IMR-90 (cell line): ENCODE measurements around the gene F2RL3. TPM values are rescaled to one million over a fixed set of nuclear protein-coding genes. Genes with fewer than 3 reads are reported as not detected.

Source experiments
- ATAC-seq: fragments of 200-7000 bp; cut with Tn5 transposase; 2 replicates; pipeline ENCODE4 v1.9.1; 2020; ENCODE audit warnings: low read depth, mild to moderate bottlenecking, moderate library complexity
- Bru-seq: library from RNA; stranded (reverse); fragments of 400-500 nt; gene quantifications from one replicate; lab custom pipeline; 2021; lab: Mats Ljungman, UMichigan
- BruChase-seq, 2 experiments: library from RNA; stranded (reverse); fragments of 400-500 nt; gene quantifications; one replicate each; lab custom pipeline; 2021; lab: Mats Ljungman, UMichigan
- BruUV-seq: library from RNA; stranded (reverse); fragments of 400-500 nt; replicated peaks from 2 replicates; lab custom pipeline; 2021; lab: Mats Ljungman, UMichigan
- CTCF ChIA-PET: fragments of 300-600 bp; formaldehyde crosslinking; extraction: SDS; loops from one replicate; lab custom pipeline; 2021; ENCODE audit warnings: antibody characterized with exemption; lab: Yijun Ruan, JAX
- POLR2A ChIA-PET: fragments of 300-600 bp; sonication (Branson Sonifier 250); formaldehyde crosslinking; loops from one replicate; lab custom pipeline; 2022; ENCODE audit warnings: antibody characterized with exemption; ENCODE audit not compliant: unreplicated experiment; lab: Charles Lee
- DNase-seq: peaks from one replicate; pipeline ENCODE4 v3.0.0; 2013
- H2AFZ ChIP-seq: replicated peaks from 2 replicates; pipeline ENCODE3; 2013; ENCODE audit warnings: low read length, mild to moderate bottlenecking; ENCODE audit not compliant: poor library complexity
- H2AK5ac ChIP-seq: 2 replicates; pipeline ENCODE4 v1.6.1; 2013; ENCODE audit warnings: low read depth, low read length, inconsistent platforms
- H2AK9ac ChIP-seq: replicated peaks from 2 replicates; pipeline ENCODE3; 2013; ENCODE audit warnings: mild to moderate bottlenecking, low read depth, low read length, moderate library complexity; ENCODE audit not compliant: poor library complexity
- H2BK120ac ChIP-seq: 2 replicates; pipeline ENCODE4 v1.6.1; 2013; ENCODE audit warnings: low read depth, low read length, inconsistent platforms
- H2BK15ac ChIP-seq: 3 replicates; pipeline ENCODE4 v1.6.1; 2013; ENCODE audit warnings: low read depth, low read length, inconsistent platforms
- H2BK20ac ChIP-seq: 2 replicates; pipeline ENCODE4 v1.6.1; 2013; ENCODE audit warnings: low read depth, mild to moderate bottlenecking, inconsistent platforms, low read length, moderate library complexity
- H2BK5ac ChIP-seq: 2 replicates; pipeline ENCODE4 v1.6.1; 2013; ENCODE audit warnings: mild to moderate bottlenecking, low read depth, low read length, inconsistent platforms; ENCODE audit not compliant: poor library complexity, severe bottlenecking
- H3K14ac ChIP-seq: replicated peaks from 2 replicates; pipeline ENCODE4 v1.6.1; 2013; ENCODE audit warnings: low read depth, low read length, inconsistent platforms
- H3K18ac ChIP-seq: 2 replicates; pipeline ENCODE4 v1.6.1; 2013; ENCODE audit warnings: low read depth, low read length, control low read depth
- H3K23ac ChIP-seq: 2 replicates; pipeline ENCODE4 v1.6.1; 2013; ENCODE audit warnings: low read depth, low read length, inconsistent platforms
- H3K27ac ChIP-seq: 2 replicates; pipeline ENCODE4 v1.5.1; 2013; ENCODE audit warnings: mild to moderate bottlenecking, control low read depth, low read length; ENCODE audit not compliant: insufficient read depth
- H3K27me3 ChIP-seq: 2 replicates; pipeline ENCODE4 v1.6.1; 2013; ENCODE audit warnings: low read length; ENCODE audit not compliant: control insufficient read depth, insufficient read depth
- H3K36me3 ChIP-seq: 2 replicates; pipeline ENCODE4 v1.6.1; 2013; ENCODE audit warnings: low read length, mixed read lengths; ENCODE audit not compliant: control insufficient read depth, insufficient read depth
- H3K4ac ChIP-seq: 2 replicates; pipeline ENCODE4 v1.6.1; 2013; ENCODE audit warnings: low read depth, low read length, inconsistent platforms
- H3K4me1 ChIP-seq: 2 replicates; pipeline ENCODE4 v1.6.1; 2013; ENCODE audit warnings: low read length, mixed read lengths; ENCODE audit not compliant: control insufficient read depth, insufficient read depth
- H3K4me2 ChIP-seq: 2 replicates; pipeline ENCODE4 v1.6.1; 2013; ENCODE audit warnings: low read depth, mild to moderate bottlenecking, control low read depth, low read length, moderate library complexity
- H3K4me3 ChIP-seq: 2 replicates; pipeline ENCODE4 v1.5.1; 2013; ENCODE audit warnings: low read depth, mild to moderate bottlenecking, control low read depth, low read length, moderate library complexity; ENCODE audit not compliant: insufficient read depth
- H3K56ac ChIP-seq: 2 replicates; pipeline ENCODE4 v1.6.1; 2013; ENCODE audit warnings: low read length, inconsistent platforms; ENCODE audit not compliant: insufficient read depth; ENCODE audit errors: extremely low read depth
- H3K79me1 ChIP-seq, 2 experiments: 2 replicates each; pipeline ENCODE4 v1.6.1; 2013; ENCODE audit warnings: low read length in 2 of 2, inconsistent platforms in 1 of 2, low read depth in 1 of 2
- H3K9ac ChIP-seq: 2 replicates; pipeline ENCODE4 v1.6.1; 2013; ENCODE audit warnings: low read depth, low read length, control low read depth
- H3K9me1 ChIP-seq: 2 replicates; pipeline ENCODE4 v1.6.1; 2013; ENCODE audit warnings: low read length, inconsistent platforms; ENCODE audit not compliant: insufficient read depth
- H3K9me3 ChIP-seq: 2 replicates; pipeline ENCODE4 v1.6.1; 2013; ENCODE audit warnings: low read length; ENCODE audit not compliant: control insufficient read depth, insufficient read depth
- H4K20me1 ChIP-seq: 2 replicates; pipeline ENCODE4 v1.6.1; 2013; ENCODE audit warnings: low read length, inconsistent platforms; ENCODE audit not compliant: insufficient read depth
- H4K5ac ChIP-seq: 2 replicates; pipeline ENCODE4 v1.6.1; 2013; ENCODE audit warnings: mild to moderate bottlenecking, low read depth, low read length, control low read depth
- H4K8ac ChIP-seq, 2 experiments: 2 replicates each; pipeline ENCODE4 v1.6.1; 2013; ENCODE audit warnings: low read depth in 2 of 2, low read length in 2 of 2, control low read depth in 1 of 2, inconsistent platforms in 1 of 2
- H4K91ac ChIP-seq: 2 replicates; pipeline ENCODE4 v1.6.1; 2013; ENCODE audit warnings: low read depth, low read length, inconsistent platforms; ENCODE audit not compliant: insufficient read depth
- RFX5 ChIP-seq: IDR thresholded peaks from 2 replicates; pipeline ENCODE4 v1.8.0; 2012; ENCODE audit warnings: low read depth, mild to moderate bottlenecking, low read length, moderate library complexity
- USF2 ChIP-seq: fragments of 150-350 bp; IDR thresholded peaks from 2 replicates; pipeline ENCODE4 v1.6.1; 2017; ENCODE audit warnings: mild to moderate bottlenecking, antibody characterized with exemption, low read length, low read depth
- WGBS, 2 experiments: methylation state at CpG; one replicate each; pipeline versions ENCODE4 v1.1.5 to v1.1.7; 2013; ENCODE audit warnings: missing lambda C conversion rate in 2 of 2; ENCODE audit not compliant: insufficient read length in 1 of 2; ENCODE audit errors: extremely low coverage in 2 of 2; 5-methylcytosine and 5-hydroxymethylcytosine counted together
- dilution Hi-C: fragments of 300-500 bp; cut with HindIII; formaldehyde crosslinking; loops from one replicate; pipeline ENCODE4 v1.14.3; 2018; ENCODE audit warnings: low sequenced_read_pairs; ENCODE audit not compliant: unreplicated experiment
- in situ Hi-C: fragments of 300-500 bp; cut with MboI; formaldehyde crosslinking; loops from 3 replicates; pipeline ENCODE4 v1.14.3; 2019; ENCODE audit warnings: low sequenced_read_pairs, inconsistent platforms, mixed read lengths
- intact Hi-C: fragments of 100-400 bp; cut with micrococcal nuclease; formaldehyde crosslinking; loops from 2 replicates; pipeline ENCODE4 v1.10.0; 2022
- long read RNA-seq: library from polyadenylated mRNA; unstranded; transcript quantifications from one replicate; pipeline ENCODE4 v2.0.0, GENCODE V29; 2021; ENCODE audit not compliant: unreplicated experiment
- polyA plus RNA-seq, 3 experiments: library from polyadenylated mRNA; depleted of rRNA; stranded (reverse); fragments of >200 nt; gene quantifications; 2 replicates each; pipeline ENCODE4 v1.2.3, GENCODE V29; 2012; ENCODE audit warnings: low replicate concordance in 1 of 3
- total RNA-seq: library from RNA; depleted of rRNA; stranded (reverse); fragments of >200 nt; gene quantifications from 2 replicates; pipeline ENCODE4 v1.2.3, GENCODE V29; 2012; rRNA removed

F2RL3 gene
- total RNA-seq: not detected in 2 replicates
- 0.03 TPM in 1 of 2 replicates, not detected in the other for polyA plus RNA-seq (2012; rRNA removed)
- 0.02 TPM in 1 of 2 replicates, not detected in the other for polyA plus RNA-seq (2012; cell fraction: cytosol; rRNA removed)
- 0.02 and 0.11 TPM in 2 replicates for polyA plus RNA-seq (2012; cell fraction: nucleus; rRNA removed; ENCODE audit: low replicate concordance)
- Bru-seq, nascent RNA: not detected
- BruChase-seq, experiment 1, labeled RNA remaining after a 6-hour chase: not detected
- percentile 9 among the genes with signal in this experiment for BruChase-seq, experiment 2, labeled RNA remaining after a 2-hour chase
- long read RNA-seq: 0 reads

GRCh38 chr19:16888629-16889365 lies at the start of gene F2RL3:
F2RL3 (plus strand) TSS chr19:16888999; CDS start chr19:16889190, 191 bp downstream.
- no peaks in the 10 kb centered on the region for H4K20me1 ChIP-seq
- dilution Hi-C loops: no loop called here
- H3K14ac ChIP-seq: no peak within 1 kb of the TSS; the same call in 1 of the 2 replicates
- DNase-seq: peak; percentile 22
- H3K56ac ChIP-seq: no peak within 1 kb of the TSS
- no peak within 1 kb of the TSS for H3K4me2 ChIP-seq
- in situ Hi-C loops: no loop called here
- H2BK20ac ChIP-seq: no peak within 1 kb of the TSS
- no peaks in the 10 kb centered on the region for H3K4me1 ChIP-seq
- H3K23ac ChIP-seq: no peak within 1 kb of the TSS
- no peak within 1 kb of the TSS for H3K9ac ChIP-seq
- no peak within 1 kb of the TSS for H3K4me3 ChIP-seq
- no peaks in the 10 kb centered on the region; the same call in 1 of the 2 replicates for H3K27me3 ChIP-seq
- peak within 1 kb of the TSS; percentile 71 for H2AK9ac ChIP-seq
- intact Hi-C loops: no loop called here
- no peak within 1 kb of the TSS for H3K27ac ChIP-seq
- H3K18ac ChIP-seq: no peak within 1 kb of the TSS
- no peaks in the 10 kb centered on the region for H3K36me3 ChIP-seq
- H2BK15ac ChIP-seq: no peak within 1 kb of the TSS
- H3K4ac ChIP-seq: no peak within 1 kb of the TSS
- H2BK5ac ChIP-seq: no peak within 1 kb of the TSS
- ATAC-seq: peak; percentile 32
- 0 out of 4 replicates have a peak within 1 kb of the TSS, but pooled peaks of 1 of the 2 experiments have one; percentile 49 for H4K8ac ChIP-seq
- H2BK120ac ChIP-seq: no peak within 1 kb of the TSS
- CTCF ChIA-PET: no interaction called here
- H3K9me3 ChIP-seq: no peaks in the 10 kb centered on the region
- peak within 1 kb of the TSS; percentile 26 for H2AFZ ChIP-seq
- no peaks in the 10 kb centered on the region for H3K79me1 ChIP-seq
- WGBS, 2 experiments: 40% methylated on average over 10 of the region's 31 CpGs; no CpG with 5 or more reads in 1 of the 2 experiments
- TF ChIP-seq RFX5 (no peak), USF2 (0 out of 2 replicates have a peak, but pooled peaks have one; percentile 15)
- POLR2A ChIA-PET: no interaction called here
- no peak within 1 kb of the TSS for H4K91ac ChIP-seq
- H4K5ac ChIP-seq: no peak within 1 kb of the TSS
- H2AK5ac ChIP-seq: no peak within 1 kb of the TSS
- no peaks in the 10 kb centered on the region for H3K9me1 ChIP-seq
- no TSS peak for BruUV-seq
